HG02970 (cell line): Measurements from ENCODE around the gene CDHR5.

Source experiments
- ATAC-seq: cut with Tn5 transposase; IDR thresholded peaks from one replicate; pipeline ENCODE4 v1.9.1; 2021; ENCODE audit warnings: mild to moderate bottlenecking, moderate library complexity, moderate number of reproducible peaks; ENCODE audit not compliant: unreplicated experiment, low FRiP score

The CDHR5 gene

GRCh38 chr11:645536-645935, 20.8 kb upstream of the CDHR5 start:
- no peak for ATAC-seq

GRCh38 chr11:643849-644738, 19.3 kb upstream of the CDHR5 start:
- ATAC-seq, result no peak

DNA sequence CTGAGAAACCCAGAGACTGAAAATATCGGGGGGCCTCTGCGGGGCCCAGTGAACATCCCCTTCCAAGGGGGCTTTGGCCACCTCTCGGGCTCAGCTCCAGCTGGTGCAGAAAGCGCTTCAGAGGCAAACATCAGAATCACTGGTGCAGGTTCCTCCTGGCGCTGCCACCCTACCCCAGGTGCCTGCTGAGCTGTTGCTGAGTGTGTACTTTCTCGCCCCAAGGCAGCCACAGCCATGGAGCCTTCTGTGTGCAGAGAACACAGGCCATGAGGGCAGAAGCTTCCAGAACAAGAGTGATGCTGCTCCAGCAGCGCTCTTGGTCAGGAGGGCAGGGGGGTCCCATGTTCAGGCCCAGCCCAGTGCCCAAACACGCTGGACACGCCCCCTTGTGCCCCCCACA, 18.6 kb upstream of the CDHR5 start:
- ATAC-seq, result no peak

DNA sequence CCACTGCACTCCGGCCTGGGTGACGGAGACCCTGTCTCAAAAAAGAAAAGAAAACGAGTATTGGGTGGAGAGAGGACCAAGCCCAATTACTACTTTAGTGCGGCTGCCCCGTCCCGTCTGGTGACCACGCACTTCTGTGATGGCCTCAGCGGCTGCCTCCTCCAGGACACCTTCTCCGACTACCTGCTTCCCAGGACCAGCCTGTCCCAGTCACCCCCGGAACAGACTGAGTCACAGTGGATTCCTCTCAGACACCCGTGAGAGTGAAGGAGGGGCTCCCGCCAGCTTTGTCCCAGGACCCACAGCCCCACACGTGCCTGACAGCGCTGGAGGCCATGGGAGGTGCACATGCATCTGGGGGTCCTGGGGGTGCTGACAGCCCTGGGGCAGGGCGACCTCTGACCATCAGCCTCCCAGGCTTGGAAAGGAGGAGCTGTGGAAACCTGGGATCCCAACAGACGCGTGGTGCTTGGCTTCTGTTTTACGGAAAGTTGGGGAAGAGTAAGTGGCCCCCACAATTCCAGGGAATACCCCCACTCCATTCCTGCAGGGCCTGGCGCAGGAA, 17.1 kb upstream of the CDHR5 start:
- ATAC-seq, result no peak

GRCh38 chr11:640021-640706, 15.4 kb upstream of the CDHR5 start:
- no peak for ATAC-seq

- no peak for ATAC-seq
These were observed 14.7 kb upstream of the CDHR5 start for GRCh38 chr11:639332-639955.

GRCh38 chr11:638631-639331, 14.0 kb upstream of the CDHR5 start:
- ATAC-seq, result no peak

- ATAC-seq, result no peak
These were observed 13.1 kb upstream of the CDHR5 start for GRCh38 chr11:637593-638521.

DNA sequence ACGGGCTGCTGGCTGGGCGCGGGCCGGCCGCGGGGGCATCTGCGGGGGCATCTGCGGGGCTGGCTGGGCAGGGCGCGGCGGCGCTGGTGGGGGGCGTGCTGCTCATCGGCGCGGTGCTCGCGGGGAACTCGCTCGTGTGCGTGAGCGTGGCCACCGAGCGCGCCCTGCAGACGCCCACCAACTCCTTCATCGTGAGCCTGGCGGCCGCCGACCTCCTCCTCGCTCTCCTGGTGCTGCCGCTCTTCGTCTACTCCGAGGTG, 12.5 kb upstream of the CDHR5 start:
- ATAC-seq, result no peak

DNA sequence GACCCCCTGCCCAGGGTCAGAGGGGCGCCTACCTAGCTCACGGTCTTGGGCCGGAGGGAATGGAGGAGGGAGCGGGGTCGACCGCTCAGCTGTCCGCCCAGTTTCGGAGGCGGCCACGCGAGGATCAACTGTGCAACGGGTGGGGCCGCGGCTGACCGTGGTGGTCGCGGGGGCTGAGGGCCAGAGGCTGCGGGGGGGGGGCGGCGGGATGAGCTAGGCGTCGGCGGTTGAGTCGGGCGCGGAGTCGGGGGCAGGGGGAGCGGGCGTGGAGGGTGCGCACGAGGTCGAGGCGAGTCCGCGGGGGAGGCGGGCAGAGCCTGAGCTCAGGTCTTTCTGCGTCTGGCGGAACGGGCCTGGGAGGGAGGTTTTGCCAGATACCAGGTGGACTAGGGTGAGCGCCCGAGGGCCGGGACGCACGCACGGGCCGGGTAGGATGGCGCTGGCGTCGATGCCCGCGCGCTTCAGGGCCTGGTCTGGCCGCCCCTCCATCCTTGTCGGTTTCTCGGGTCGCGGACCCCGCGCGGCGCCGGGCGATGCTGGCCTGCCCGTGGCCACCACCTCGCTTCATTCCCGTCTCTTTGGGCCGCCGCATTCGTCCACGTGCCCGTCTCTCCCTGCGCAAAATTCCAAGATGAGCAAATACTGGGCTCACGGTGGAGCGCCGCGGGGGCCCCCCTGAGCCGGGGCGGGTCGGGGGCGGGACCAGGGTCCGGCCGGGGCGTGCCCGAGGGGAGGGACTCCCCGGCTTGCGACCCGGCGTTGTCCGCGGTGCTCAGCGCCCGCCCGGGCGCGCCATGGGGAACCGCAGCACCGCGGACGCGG, 12.0 kb upstream of the CDHR5 start, which contains the start of gene DRD4:
TSS of gene DRD4 (plus strand) at position 759 of the 822 bp plus-strand sequence. CDS start at position 795, 36 bp downstream.
- ATAC-seq, result no peak

- ATAC-seq, result no peak
These were observed 11.3 kb upstream of the CDHR5 start for GRCh38 chr11:635945-636510.

DNA sequence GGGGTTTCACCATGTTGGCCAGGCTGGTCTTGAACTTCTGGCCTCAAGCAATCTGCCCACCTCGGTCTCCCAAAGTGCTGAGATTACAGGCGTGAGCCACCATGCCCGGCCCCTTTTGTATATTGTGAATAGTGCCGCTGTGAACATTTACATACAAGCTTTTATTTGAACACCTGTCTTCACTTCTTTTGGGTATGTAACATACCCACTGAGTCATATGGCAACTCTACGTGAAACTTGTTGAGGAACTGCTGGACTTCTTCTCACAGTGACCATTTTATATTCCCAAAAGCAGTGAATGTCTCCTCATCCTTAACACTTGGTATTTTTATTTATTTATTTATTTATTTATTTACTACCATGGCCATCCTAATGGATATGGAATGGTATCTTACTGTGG, 6.1 kb upstream of the CDHR5 start:
- ATAC-seq, result no peak

DNA sequence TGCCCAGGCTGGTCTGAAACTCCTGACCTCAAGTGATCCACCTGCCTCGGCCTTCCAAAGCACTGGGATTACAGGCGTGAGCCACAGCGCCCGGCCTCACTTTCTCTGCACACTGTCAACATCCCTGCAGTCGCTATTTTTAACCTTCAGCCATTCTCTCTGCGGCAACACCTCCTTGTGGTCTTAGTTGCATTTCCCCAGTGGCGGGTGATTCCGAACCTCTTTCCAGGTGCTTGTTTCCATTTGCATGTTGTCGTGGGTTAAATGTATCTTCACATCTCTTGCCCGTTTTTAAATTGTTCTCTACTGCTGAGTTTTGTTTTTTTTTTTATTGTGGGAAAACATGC, 4.5 kb upstream of the CDHR5 start:
- ATAC-seq, result no peak

DNA sequence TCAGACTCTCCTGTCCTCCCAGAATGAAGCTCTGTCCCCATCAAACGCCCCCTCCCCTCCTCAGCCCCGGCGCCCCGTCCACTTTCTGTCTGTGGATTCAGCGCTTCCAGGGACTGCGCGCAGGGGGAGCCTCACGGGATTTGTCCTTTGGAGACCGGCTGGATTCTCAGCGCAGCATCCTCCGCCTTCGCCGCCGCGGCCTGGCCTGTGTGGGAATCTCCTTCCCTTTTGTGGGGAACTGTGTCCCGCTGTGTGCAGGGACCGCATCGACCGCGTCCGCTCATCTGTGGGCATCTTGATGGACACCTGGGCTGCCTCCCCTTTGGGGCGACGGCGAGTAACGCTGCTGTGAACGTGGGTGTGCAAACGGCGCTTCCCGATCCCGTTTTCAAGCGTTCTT, 3.3 kb upstream of the CDHR5 start:
- no peak for ATAC-seq

GRCh38 chr11:627308-627576, 2.5 kb upstream of the CDHR5 start:
- no peak for ATAC-seq

DNA sequence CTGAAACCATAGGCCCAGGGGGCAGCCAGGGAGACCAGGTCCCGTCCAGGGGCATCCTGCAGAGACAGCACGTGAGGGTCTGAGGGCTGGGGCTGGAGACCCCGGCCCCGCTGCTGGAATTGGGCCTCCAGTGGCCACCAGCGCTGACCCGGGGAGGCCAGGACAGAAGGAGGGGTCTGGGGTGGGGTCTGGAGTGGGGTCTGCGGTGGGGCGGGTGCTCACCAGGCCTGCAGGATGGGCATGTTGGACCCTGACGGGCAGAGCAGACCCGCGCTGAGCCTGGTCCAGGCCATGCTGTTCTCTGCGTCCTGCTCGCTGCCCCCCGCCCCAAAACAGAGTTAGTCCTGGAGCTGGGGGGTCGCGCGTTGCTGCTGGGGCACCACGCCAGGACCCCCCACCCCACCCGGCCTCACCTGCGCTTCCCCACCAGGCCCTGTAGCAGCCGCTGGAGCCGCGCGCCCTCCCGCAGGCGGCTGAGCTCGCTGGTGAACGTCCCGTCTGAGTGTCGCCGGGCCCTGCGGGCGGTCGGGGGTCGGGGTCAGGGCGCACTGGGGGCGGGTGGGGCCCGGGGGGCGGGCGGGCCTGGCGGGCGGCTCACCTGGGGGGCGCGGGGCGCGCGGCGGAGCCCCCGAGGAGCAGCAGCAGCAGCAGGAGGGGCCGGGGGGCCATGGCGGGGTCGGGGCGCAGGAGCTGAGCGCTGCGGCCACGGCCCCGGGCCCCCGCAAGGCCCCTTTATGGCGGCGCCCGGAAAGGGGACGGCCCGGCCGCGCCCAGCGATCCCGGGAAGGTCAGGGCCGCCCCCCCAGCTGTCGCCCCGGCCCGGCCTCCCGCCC, 1.9 kb upstream of the CDHR5 start, which contains the start of gene SCT:
TSS of gene SCT (minus strand) at position 707 of the 833 bp plus-strand sequence. CDS start at position 669, 38 bp downstream.
- ATAC-seq, result no peak

- ATAC-seq, result no peak
These were observed 997 bp upstream of the CDHR5 start for GRCh38 chr11:625636-626268.
